Pancreas (tissue), 10 donors: ENCODE measurements around the gene SLC1A1. TPM values are rescaled to one million over a fixed set of nuclear protein-coding genes. Genes with fewer than 3 reads are reported as not detected.

Experiments used
- ATAC-seq, 4 donors: fragments of 200-7000 bp; cut with Tn5 transposase; one replicate each; pipeline versions ENCODE4 v1.8.0 to v1.9.1; 2020; ENCODE audit warnings: mild to moderate bottlenecking in 4 of 4, moderate library complexity in 4 of 4
- DNase-seq, 6 donors: peaks; one replicate each; pipeline ENCODE4 v3.0.0-alpha.2; 2020
- FAIRE-seq: peaks from 2 replicates; lab custom pipeline; 2012; peaks lifted over from hg19 to GRCh38; lab: Jason Lieb, UNC
- H3K27ac ChIP-seq, 4 donors: fragments of 200-600 bp; sonication (generic); 1 replicate in 3 of 4; 2 replicates in 1 of 4; pipeline versions ENCODE4 v1.5.0 to v1.8.0; 2020
- H3K27me3 ChIP-seq, 4 donors: fragments of 200-600 bp; one replicate each; pipeline ENCODE4 v1.8.0; 2021
- H3K36me3 ChIP-seq, 3 donors: fragments of 200-600 bp; sonication (generic) in 1 of 3; one replicate each; pipeline versions ENCODE4 v1.5.0 to v1.8.0; 2020 to 2021
- H3K4me1 ChIP-seq, 3 donors: fragments of 200-600 bp; one replicate each; pipeline ENCODE4 v1.8.0; 2021
- H3K4me3 ChIP-seq, 4 donors: fragments of 200-600 bp; sonication (generic) in 2 of 4; one replicate each; pipeline versions ENCODE4 v1.5.0 to v1.8.0; 2020 to 2021
- H3K9me3 ChIP-seq, 4 donors: fragments of 200-600 bp; one replicate each; pipeline ENCODE4 v1.8.0; 2021
- CTCF ChIP-seq, 4 donors: fragments of 200-600 bp; sonication (generic) in 3 of 4; IDR thresholded peaks; one replicate each; pipeline versions ENCODE4 v1.5.0 to v1.8.0; 2021; ENCODE audit warnings: antibody characterized with exemption in 4 of 4
- WGBS, 2 donors: extraction: QIAGEN DNeasy Blood & Tissue Kit; methylation state at CpG; one replicate each; pipeline ENCODE4 v1.1.7; 2013; 5-methylcytosine and 5-hydroxymethylcytosine counted together
- intact Hi-C, 3 donors: fragments of 100-400 bp; cut with DNase I; formaldehyde crosslinking; loops; one replicate each; pipeline versions ENCODE4 v1.11.1 to v1.14.2; 2022
- polyA plus RNA-seq, 2 donors: library from polyadenylated mRNA; stranded (reverse); fragments of 200-250 nt; gene quantifications; one replicate each; pipeline ENCODE4 v1.2.3, GENCODE V29; 2013
- total RNA-seq, 6 donors: library from RNA; stranded (reverse); fragmentation: NEBNext Ultra II Directional in 4 of 6; extraction: Animal tissue kit (Norgen Biotek cat#: 25700) in 4 of 6; gene quantifications; one replicate each; pipeline versions ENCODE4 v1.2.1 to v1.2.4, GENCODE V29; 2021 to 2023
- donor health status: healthy with polysubstance abuse.
- donor health status: DM: no; HTN: no; CAD: no; lungs with moderate emphysema.
- donor health status: DM: no; HTN: no; CAD: no.
- donor health status: control.
- donor health status: control.
- donor health status: Bipolar disorder and iron deficiency.
- donor health status: DM: yes; HTN: yes; CAD: no.
- donor health status: DM: no; HTN: no; CAD: no.
- donor health status: DM: no; HTN: no; CAD: no.
- donor health status: DM: yes; HTN: yes; CAD: no.

SLC1A1 gene
- total and polyA plus RNA-seq, 8 donors: 1.3 to 4.9 (median 2.5) TPM

- WGBS, 2 donors: 71 to 91% methylated on average over 2 of the region's 2 CpGs
Observed at GRCh38 chr9:4496497-4496896, 6.2 kb downstream of the SLC1A1 start.

GRCh38 chr9:4497395-4497794 is 7.1 kb downstream of the SLC1A1 start:
- 0 to 33% methylated on average over 1 of the region's 1 CpG for WGBS, 2 donors
- Histone ChIP-seq H3K27me3 (no peaks in the 10 kb centered on the region), H3K4me3 (no peak overlapping the region), H3K9me3 (no peaks in the 10 kb centered on the region), H3K27ac (no peak overlapping the region), H3K36me3 (no peaks in the 10 kb centered on the region), H3K4me1 (no peaks in the 10 kb centered on the region)
- no peak for TF ChIP-seq CTCF (IDR thresholded peaks at IDR 0.05)
- intact Hi-C loops: no loop called here
- FAIRE-seq (no peak), DNase-seq (no peak), ATAC-seq (no peak)

More at GRCh38 chr9:4496497-4496896, 6.2 kb downstream of the SLC1A1 start:
- Histone ChIP-seq H3K4me3 (no peak overlapping the region), H3K27me3 (no peaks in the 10 kb centered on the region), H3K9me3 (no peaks in the 10 kb centered on the region), H3K4me1 (no peaks in the 10 kb centered on the region), H3K27ac (no peak overlapping the region), H3K36me3 (no peaks in the 10 kb centered on the region)
- intact Hi-C loops: no loop called here
- FAIRE-seq: no peak
- ATAC-seq: no peak
- no peak for TF ChIP-seq CTCF (IDR thresholded peaks at IDR 0.05)
- DNase-seq: no peak

- no peak for DNase-seq
- peak in 1 of 4 donors; percentile 17 for ATAC-seq
- WGBS, 2 donors: 47 to 55% methylated on average over 1 of the region's 1 CpG
- Histone ChIP-seq H3K4me1 (no peaks in the 10 kb centered on the region), H3K9me3 (no peaks in the 10 kb centered on the region), H3K27ac (no peak overlapping the region), H3K36me3 (no peaks in the 10 kb centered on the region), H3K27me3 (no peaks in the 10 kb centered on the region), H3K4me3 (no peak overlapping the region)
- intact Hi-C loops: no loop called here
- no peak for TF ChIP-seq CTCF (IDR thresholded peaks at IDR 0.05)
- peak; percentile 64 for FAIRE-seq
Observed at GRCh38 chr9:4497855-4498254, 7.6 kb downstream of the SLC1A1 start.

- TF ChIP-seq CTCF (IDR thresholded peaks at IDR 0.05): no peak
- 41 to 47% methylated on average over 7 of the region's 7 CpGs for WGBS, 2 donors
- Histone ChIP-seq H3K27me3 (no peaks in the 10 kb centered on the region), H3K4me1 (no peaks in the 10 kb centered on the region), H3K36me3 (no peaks in the 10 kb centered on the region), H3K27ac (peak overlapping the region in 2 of 4 donors; percentile 27 to 59), H3K4me3 (no peak overlapping the region), H3K9me3 (no peaks in the 10 kb centered on the region)
- FAIRE-seq (no peak), DNase-seq (peak in 2 of 6 donors; percentile 42 to 60), ATAC-seq (peak in 3 of 4 donors; percentile 24 to 51 (median 38))
- intact Hi-C loops: no loop called here
Observed at GRCh38 chr9:4499917-4500316, 9.6 kb downstream of the SLC1A1 start.

- WGBS, 2 donors: 86 to 94% methylated on average over 5 of the region's 5 CpGs
- TF ChIP-seq CTCF (IDR thresholded peaks at IDR 0.05): no peak
- Histone ChIP-seq H3K27ac (peak overlapping the region in 2 of 4 donors; percentile 25 to 59), H3K27me3 (no peaks in the 10 kb centered on the region), H3K36me3 (no peaks in the 10 kb centered on the region), H3K4me1 (no peaks in the 10 kb centered on the region), H3K4me3 (no peak overlapping the region), H3K9me3 (no peaks in the 10 kb centered on the region)
- intact Hi-C loops: no loop called here
- ATAC-seq (no peak), DNase-seq (no peak), FAIRE-seq (no peak)
Observed at GRCh38 chr9:4501147-4501507, 10.9 kb downstream of the SLC1A1 start.
